ENCODE data around the gene SPOCK1.

The SPOCK1 gene

GRCh38 chr5:137194300-137194699 is 304.8 kb downstream of the SPOCK1 start:
- no peak overlapping the region for H3K9ac ChIP-seq (ENCODE audit: low read depth, low read length)
- no peaks in the 10 kb centered on the region for H3K9me3 ChIP-seq (replicated peaks; ENCODE audit: low read length)
- H3K4me1 ChIP-seq (ENCODE audit: control insufficient read depth, insufficient read depth, low read length), result peaks cover 39% of the 10 kb centered on the region
- H3K4me3 ChIP-seq (ENCODE audit: low read length), result no peak overlapping the region
- H3K4me2 ChIP-seq (ENCODE audit: low read length), result no peak overlapping the region
- H3K27me3 ChIP-seq (ENCODE audit: control insufficient read depth, insufficient read depth, low read length), result no peaks in the 10 kb centered on the region
- no peaks in the 10 kb centered on the region for H3K36me3 ChIP-seq (ENCODE audit: insufficient read depth, low read length)

GRCh38 chr5:137192293-137192743 is 306.8 kb downstream of the SPOCK1 start:
- Histone ChIP-seq H3K4me2 (ENCODE audit: low read length) (peak overlapping the region; percentile 29), H3K27me3 (ENCODE audit: control insufficient read depth, insufficient read depth, low read length) (no peaks in the 10 kb centered on the region), H3K4me1 (ENCODE audit: control insufficient read depth, insufficient read depth, low read length) (peaks cover 42% of the 10 kb centered on the region), H3K4me3 (ENCODE audit: low read length) (no peak overlapping the region), H3K9ac (ENCODE audit: low read depth, low read length) (no peak overlapping the region), H3K36me3 (ENCODE audit: insufficient read depth, low read length) (no peaks in the 10 kb centered on the region), H3K9me3 (replicated peaks; ENCODE audit: low read length) (no peaks in the 10 kb centered on the region)

GRCh38 chr5:137191179-137191578 is 307.9 kb downstream of the SPOCK1 start:
- H3K4me3 ChIP-seq (ENCODE audit: low read length), result no peak overlapping the region

DNA sequence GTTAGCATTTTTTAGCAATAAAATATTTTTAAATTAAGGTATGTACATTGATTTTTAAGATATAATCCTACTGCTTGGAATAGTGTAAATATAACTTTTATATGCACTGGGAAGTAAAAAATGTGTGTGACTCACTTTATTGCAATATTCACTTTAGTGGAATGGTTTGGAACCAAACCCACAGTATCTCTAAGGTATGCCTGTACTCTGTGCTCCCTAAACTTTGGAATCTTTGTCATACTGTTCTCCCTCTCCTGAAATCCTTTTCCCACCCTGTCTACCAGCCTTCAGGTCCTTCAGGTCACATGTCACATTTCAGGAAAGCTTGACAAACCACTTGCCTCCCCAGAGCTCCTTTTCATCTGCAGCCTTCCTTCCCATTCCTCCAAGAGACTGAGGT is 308.7 kb downstream of the SPOCK1 start:
- H3K36me3 ChIP-seq (ENCODE audit: insufficient read depth, low read length), result no peaks in the 10 kb centered on the region
- no peak overlapping the region for H3K4me3 ChIP-seq (ENCODE audit: low read length)
- H3K9me3 ChIP-seq (replicated peaks; ENCODE audit: low read length), result no peaks in the 10 kb centered on the region
- H3K4me2 ChIP-seq (ENCODE audit: low read length), result peak overlapping the region; percentile 30
- peak overlapping the region; percentile 63 for H3K9ac ChIP-seq (ENCODE audit: low read depth, low read length)
- no peaks in the 10 kb centered on the region for H3K27me3 ChIP-seq (ENCODE audit: control insufficient read depth, insufficient read depth, low read length)
- H3K4me1 ChIP-seq (ENCODE audit: control insufficient read depth, insufficient read depth, low read length), result peaks cover 49% of the 10 kb centered on the region

More at GRCh38 chr5:137191179-137191578, 307.9 kb downstream of the SPOCK1 start:
- H3K27me3 ChIP-seq (ENCODE audit: control insufficient read depth, insufficient read depth, low read length), result no peaks in the 10 kb centered on the region
- H3K9me3 ChIP-seq (replicated peaks; ENCODE audit: low read length), result no peaks in the 10 kb centered on the region
- peaks cover 49% of the 10 kb centered on the region for H3K4me1 ChIP-seq (ENCODE audit: control insufficient read depth, insufficient read depth, low read length)
- H3K36me3 ChIP-seq (ENCODE audit: insufficient read depth, low read length), result no peaks in the 10 kb centered on the region
- peak overlapping the region; percentile 63 for H3K9ac ChIP-seq (ENCODE audit: low read depth, low read length)
- H3K4me2 ChIP-seq (ENCODE audit: low read length), result peak overlapping the region; percentile 17

GRCh38 chr5:137190031-137190430 is 309.1 kb downstream of the SPOCK1 start:
- Histone ChIP-seq H3K27me3 (ENCODE audit: control insufficient read depth, insufficient read depth, low read length) (no peaks in the 10 kb centered on the region), H3K36me3 (ENCODE audit: insufficient read depth, low read length) (no peaks in the 10 kb centered on the region), H3K4me2 (ENCODE audit: low read length) (peak overlapping the region; percentile 30), H3K4me3 (ENCODE audit: low read length) (no peak overlapping the region), H3K9ac (ENCODE audit: low read depth, low read length) (peak overlapping the region; percentile 39), H3K4me1 (ENCODE audit: control insufficient read depth, insufficient read depth, low read length) (peaks cover 49% of the 10 kb centered on the region), H3K9me3 (replicated peaks; ENCODE audit: low read length) (no peaks in the 10 kb centered on the region)

- H3K36me3 ChIP-seq (ENCODE audit: insufficient read depth, low read length), result no peaks in the 10 kb centered on the region
These were observed 310.6 kb downstream of the SPOCK1 start for GRCh38 chr5:137188566-137188965.

GRCh38 chr5:137186759-137187461 is 312.2 kb downstream of the SPOCK1 start:
- no peaks in the 10 kb centered on the region for H3K27me3 ChIP-seq (ENCODE audit: control insufficient read depth, insufficient read depth, low read length)
- H3K9ac ChIP-seq (ENCODE audit: low read depth, low read length), result peak overlapping the region; percentile 13
- peak overlapping the region; percentile 13 for H3K4me2 ChIP-seq (ENCODE audit: low read length)
- H3K36me3 ChIP-seq (ENCODE audit: insufficient read depth, low read length), result no peaks in the 10 kb centered on the region
- H3K4me1 ChIP-seq (ENCODE audit: control insufficient read depth, insufficient read depth, low read length), result peaks cover 37% of the 10 kb centered on the region
- no peak overlapping the region for H3K4me3 ChIP-seq (ENCODE audit: low read length)
- no peaks in the 10 kb centered on the region for H3K9me3 ChIP-seq (replicated peaks; ENCODE audit: low read length)

More at GRCh38 chr5:137188566-137188965, 310.6 kb downstream of the SPOCK1 start:
- no peak overlapping the region for H3K4me2 ChIP-seq (ENCODE audit: low read length)
- H3K9ac ChIP-seq (ENCODE audit: low read depth, low read length), result no peak overlapping the region
- H3K9me3 ChIP-seq (replicated peaks; ENCODE audit: low read length), result no peaks in the 10 kb centered on the region
- H3K27me3 ChIP-seq (ENCODE audit: control insufficient read depth, insufficient read depth, low read length), result no peaks in the 10 kb centered on the region
- H3K4me3 ChIP-seq (ENCODE audit: low read length), result no peak overlapping the region
- H3K4me1 ChIP-seq (ENCODE audit: control insufficient read depth, insufficient read depth, low read length), result peaks cover 49% of the 10 kb centered on the region

DNA sequence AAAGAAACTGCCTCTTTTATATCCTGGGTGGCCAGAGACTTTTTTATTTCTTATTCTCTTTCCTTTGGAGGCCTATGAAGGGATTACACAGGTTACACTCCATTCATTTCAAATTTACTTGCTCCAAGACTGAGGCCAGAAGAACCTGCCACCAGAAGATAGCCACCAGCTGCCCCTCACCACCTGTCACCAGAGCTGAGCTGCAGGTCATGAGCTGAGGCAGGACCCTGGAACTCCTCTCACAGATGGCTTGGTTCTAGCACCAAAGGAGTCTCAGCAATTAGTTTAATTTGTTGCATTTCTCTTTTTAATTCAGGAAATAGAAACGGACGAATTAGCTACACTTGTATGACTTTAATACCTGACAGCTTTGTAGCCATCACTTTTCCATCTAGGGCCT is 313.9 kb downstream of the SPOCK1 start:
- Histone ChIP-seq H3K4me1 (ENCODE audit: control insufficient read depth, insufficient read depth, low read length) (peaks cover 19% of the 10 kb centered on the region), H3K4me3 (ENCODE audit: low read length) (no peak overlapping the region), H3K9ac (ENCODE audit: low read depth, low read length) (no peak overlapping the region), H3K4me2 (ENCODE audit: low read length) (no peak overlapping the region), H3K27me3 (ENCODE audit: control insufficient read depth, insufficient read depth, low read length) (no peaks in the 10 kb centered on the region), H3K9me3 (replicated peaks; ENCODE audit: low read length) (no peaks in the 10 kb centered on the region), H3K36me3 (ENCODE audit: insufficient read depth, low read length) (no peaks in the 10 kb centered on the region)

DNA sequence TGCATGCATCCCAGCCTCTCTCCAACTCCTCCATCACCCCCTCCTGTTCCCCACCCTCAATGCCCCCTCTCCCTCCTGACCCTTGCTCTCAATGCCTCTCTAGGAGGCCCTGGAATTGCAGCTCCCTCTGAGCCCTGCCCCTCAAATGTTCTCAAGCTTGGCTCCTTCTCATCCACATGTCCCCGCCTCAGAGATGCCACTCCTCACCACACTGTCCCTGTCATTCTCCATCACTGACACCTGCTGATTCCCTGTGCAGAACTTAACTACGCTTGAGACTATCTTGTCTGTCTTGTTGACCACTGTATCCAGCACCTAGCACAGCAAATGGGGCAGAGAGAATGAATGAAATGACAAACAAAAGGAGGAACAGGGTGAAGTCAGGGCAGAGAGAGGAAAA is 314.4 kb downstream of the SPOCK1 start:
- Histone ChIP-seq H3K36me3 (ENCODE audit: insufficient read depth, low read length) (no peaks in the 10 kb centered on the region), H3K4me3 (ENCODE audit: low read length) (no peak overlapping the region), H3K4me2 (ENCODE audit: low read length) (no peak overlapping the region), H3K9me3 (replicated peaks; ENCODE audit: low read length) (no peaks in the 10 kb centered on the region), H3K27me3 (ENCODE audit: control insufficient read depth, insufficient read depth, low read length) (no peaks in the 10 kb centered on the region), H3K4me1 (ENCODE audit: control insufficient read depth, insufficient read depth, low read length) (peaks cover 15% of the 10 kb centered on the region), H3K9ac (ENCODE audit: low read depth, low read length) (no peak overlapping the region)

DNA sequence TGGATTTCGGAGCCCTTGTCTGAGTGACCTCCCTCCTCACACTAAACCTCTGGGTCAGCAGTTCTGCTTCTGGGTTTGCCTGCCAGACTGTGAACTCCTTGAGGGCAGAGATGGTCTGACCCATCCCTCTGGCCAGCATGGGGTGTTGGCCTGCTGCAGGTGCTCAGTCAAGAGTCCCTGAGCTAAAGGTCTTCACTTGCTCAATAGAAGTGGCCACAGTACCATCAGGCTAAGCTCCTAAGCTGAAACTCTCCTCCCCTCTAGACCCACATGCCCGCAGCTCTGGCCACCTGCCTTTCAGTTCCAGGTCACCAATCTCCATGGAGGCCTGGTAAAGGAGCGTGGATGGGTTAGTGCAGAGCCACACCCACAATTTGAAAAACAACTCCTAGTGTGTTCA is 316.6 kb downstream of the SPOCK1 start:
- H3K36me3 ChIP-seq (ENCODE audit: insufficient read depth, low read length), result no peaks in the 10 kb centered on the region
- no peaks in the 10 kb centered on the region for H3K9me3 ChIP-seq (replicated peaks; ENCODE audit: low read length)
- no peak overlapping the region for H3K4me2 ChIP-seq (ENCODE audit: low read length)
- H3K4me1 ChIP-seq (ENCODE audit: control insufficient read depth, insufficient read depth, low read length), result peaks cover 10% of the 10 kb centered on the region
- H3K27me3 ChIP-seq (ENCODE audit: control insufficient read depth, insufficient read depth, low read length), result no peaks in the 10 kb centered on the region
- H3K9ac ChIP-seq (ENCODE audit: low read depth, low read length), result no peak overlapping the region
- H3K4me3 ChIP-seq (ENCODE audit: low read length), result no peak overlapping the region

GRCh38 chr5:137181667-137182066 is 317.5 kb downstream of the SPOCK1 start:
- H3K27me3 ChIP-seq (ENCODE audit: control insufficient read depth, insufficient read depth, low read length), result no peaks in the 10 kb centered on the region
- no peak overlapping the region for H3K4me2 ChIP-seq (ENCODE audit: low read length)
- H3K9ac ChIP-seq (ENCODE audit: low read depth, low read length), result no peak overlapping the region

DNA sequence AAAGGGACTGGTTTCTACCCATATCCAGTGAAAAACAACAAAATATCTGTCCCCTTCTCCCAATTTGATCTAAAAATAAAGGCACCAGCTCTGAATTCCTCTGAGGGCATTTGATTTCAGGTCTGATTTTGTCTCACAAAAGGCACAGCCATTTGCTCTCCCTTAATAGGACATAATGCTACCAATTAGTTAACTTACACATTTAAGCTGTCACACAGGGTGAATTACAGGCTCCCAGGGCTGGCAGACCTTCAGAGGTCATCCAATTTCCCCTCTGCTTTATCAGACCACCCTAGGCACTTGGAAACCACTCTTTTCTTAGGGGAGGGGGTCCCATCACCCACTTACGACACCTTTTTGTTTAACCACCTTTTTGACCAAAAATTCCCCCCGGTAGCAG is 319.9 kb downstream of the SPOCK1 start:
- H3K4me1 ChIP-seq (ENCODE audit: control insufficient read depth, insufficient read depth, low read length), result no peaks in the 10 kb centered on the region
- H3K4me3 ChIP-seq (ENCODE audit: low read length), result no peak overlapping the region
- no peak overlapping the region for H3K9ac ChIP-seq (ENCODE audit: low read depth, low read length)
- H3K4me2 ChIP-seq (ENCODE audit: low read length), result no peak overlapping the region
- H3K36me3 ChIP-seq (ENCODE audit: insufficient read depth, low read length), result no peaks in the 10 kb centered on the region
- no peaks in the 10 kb centered on the region for H3K27me3 ChIP-seq (ENCODE audit: control insufficient read depth, insufficient read depth, low read length)
- no peaks in the 10 kb centered on the region for H3K9me3 ChIP-seq (replicated peaks; ENCODE audit: low read length)

More at GRCh38 chr5:137181667-137182066, 317.5 kb downstream of the SPOCK1 start:
- H3K9me3 ChIP-seq (replicated peaks; ENCODE audit: low read length), result no peaks in the 10 kb centered on the region
- no peaks in the 10 kb centered on the region for H3K36me3 ChIP-seq (ENCODE audit: insufficient read depth, low read length)
- peaks cover under 1% of the 10 kb centered on the region for H3K4me1 ChIP-seq (ENCODE audit: control insufficient read depth, insufficient read depth, low read length)
- H3K4me3 ChIP-seq (ENCODE audit: low read length), result no peak overlapping the region
